Karpas-422 (cell line): Measurements from ENCODE around the gene PPP3CB. TPM values are rescaled to one million over a fixed set of nuclear protein-coding genes. Genes with fewer than 3 reads are reported as not detected.

Experiments
- DNase-seq: peaks from one replicate; pipeline ENCODE4 v3.0.0-alpha.2; 2015
- H2AFZ ChIP-seq: fragments of 200-600 bp; sonication (generic); 2 replicates; pipeline ENCODE4 v1.6.1; 2014; ENCODE audit warnings: antibody characterized with exemption, low read length, mixed read lengths
- H3K27ac ChIP-seq: fragments of 200-600 bp; sonication (generic); 2 replicates; pipeline ENCODE4 v1.5.1; 2014; ENCODE audit warnings: mild to moderate bottlenecking, low read length, moderate library complexity
- H3K27me3 ChIP-seq: fragments of 200-600 bp; sonication (generic); 2 replicates; pipeline ENCODE4 v1.6.1; 2014; ENCODE audit warnings: low read length, mixed read lengths
- H3K36me3 ChIP-seq: fragments of 200-600 bp; sonication (generic); 2 replicates; pipeline ENCODE4 v1.6.1; 2014; ENCODE audit warnings: low read length, mixed read lengths; ENCODE audit not compliant: insufficient read depth
- H3K4me1 ChIP-seq: fragments of 200-600 bp; sonication (generic); 2 replicates; pipeline ENCODE4 v1.6.1; 2014; ENCODE audit warnings: mild to moderate bottlenecking, low read length, mixed read lengths
- H3K4me2 ChIP-seq: fragments of 200-600 bp; sonication (generic); 2 replicates; pipeline ENCODE4 v1.6.1; 2014; ENCODE audit warnings: low read length, low read depth, mild to moderate bottlenecking; ENCODE audit not compliant: poor library complexity, severe bottlenecking
- H3K4me3 ChIP-seq: fragments of 200-600 bp; sonication (generic); 2 replicates; pipeline ENCODE4 v1.5.1; 2014; ENCODE audit warnings: mild to moderate bottlenecking, antibody characterized with exemption, low read length, mixed read lengths
- H3K79me2 ChIP-seq: fragments of 200-600 bp; sonication (generic); 2 replicates; pipeline ENCODE4 v1.6.1; 2014; ENCODE audit warnings: mild to moderate bottlenecking, low read length, mixed read lengths
- H3K9ac ChIP-seq: fragments of 200-600 bp; sonication (generic); 2 replicates; pipeline ENCODE4 v1.6.0; 2014; ENCODE audit warnings: low read length
- H3K9me2 ChIP-seq: fragments of 200-600 bp; sonication (generic), shearing (Covaris generic); replicated peaks from 2 replicates; pipeline ENCODE4 v1.6.0; 2014; ENCODE audit warnings: mild to moderate bottlenecking, low read length, moderate library complexity; ENCODE audit not compliant: insufficient read depth
- H3K9me3 ChIP-seq: fragments of 300-700, 200-600 bp; sonication (generic); 2 replicates; pipeline ENCODE4 v1.6.1; 2014; ENCODE audit warnings: low read length, mixed read lengths
- H4K20me1 ChIP-seq: fragments of 200-600 bp; sonication (generic); 2 replicates; pipeline ENCODE4 v1.6.1; 2014; ENCODE audit warnings: mild to moderate bottlenecking, antibody characterized with exemption, low read length, low read depth; ENCODE audit not compliant: insufficient read depth
- total RNA-seq: library from RNA; depleted of rRNA; stranded (reverse); fragments of >200 nt; shearing (Covaris generic); gene quantifications from 2 replicates; pipeline ENCODE4 v1.2.3, GENCODE V29; 2014; ENCODE audit warnings: low replicate concordance

PPP3CB gene
- total RNA-seq, 1 experiment from 2014 or later: 51.0 TPM

- Histone ChIP-seq H3K9ac (no peak overlapping the region), H3K4me3 (no peak overlapping the region), H3K4me1 (no peaks in the 10 kb centered on the region; the same call in 1 of the 2 replicates), H3K9me3 (no peaks in the 10 kb centered on the region), H3K36me3 (peaks cover 8% of the 10 kb centered on the region; the same call in 1 of the 2 replicates), H3K4me2 (no peak overlapping the region), H3K27me3 (no peaks in the 10 kb centered on the region), H3K27ac (no peak overlapping the region), H4K20me1 (no peaks in the 10 kb centered on the region), H3K9me2 (no peaks in the 10 kb centered on the region), H2AFZ (no peak overlapping the region), H3K79me2 (no peaks in the 10 kb centered on the region; the same call in 1 of the 2 replicates)
- no peak for DNase-seq
Measured at GRCh38 chr10:73448384-73448783, 47.4 kb downstream of the PPP3CB start.

GRCh38 chr10:73446926-73447325, 48.9 kb downstream of the PPP3CB start:
- DNase-seq: no peak
- H3K9ac ChIP-seq: no peak overlapping the region

GRCh38 chr10:73444457-73444856, 51.4 kb downstream of the PPP3CB start:
- DNase-seq: no peak
- H3K9me3 ChIP-seq: no peaks in the 10 kb centered on the region
- no peaks in the 10 kb centered on the region for H4K20me1 ChIP-seq
- no peaks in the 10 kb centered on the region for H3K9me2 ChIP-seq
- peaks cover 6% of the 10 kb centered on the region; the same call in 1 of the 2 replicates for H3K36me3 ChIP-seq
- no peaks in the 10 kb centered on the region for H3K27me3 ChIP-seq
- H3K4me3 ChIP-seq: no peak overlapping the region
- no peak overlapping the region for H3K4me2 ChIP-seq
- H3K4me1 ChIP-seq: no peaks in the 10 kb centered on the region; the same call in 1 of the 2 replicates
- no peak overlapping the region for H2AFZ ChIP-seq
- H3K9ac ChIP-seq: no peak overlapping the region
- H3K79me2 ChIP-seq: no peaks in the 10 kb centered on the region; the same call in 1 of the 2 replicates
- H3K27ac ChIP-seq: no peak overlapping the region

More at GRCh38 chr10:73446926-73447325, 48.9 kb downstream of the PPP3CB start:
- Histone ChIP-seq H3K27ac (no peak overlapping the region), H3K9me3 (no peaks in the 10 kb centered on the region), H3K36me3 (peaks cover 5% of the 10 kb centered on the region; the same call in 1 of the 2 replicates), H4K20me1 (no peaks in the 10 kb centered on the region), H3K4me1 (no peaks in the 10 kb centered on the region; the same call in 1 of the 2 replicates), H3K27me3 (no peaks in the 10 kb centered on the region), H2AFZ (no peak overlapping the region), H3K4me2 (no peak overlapping the region), H3K4me3 (no peak overlapping the region), H3K79me2 (no peaks in the 10 kb centered on the region; the same call in 1 of the 2 replicates), H3K9me2 (no peaks in the 10 kb centered on the region)

- H3K4me1 ChIP-seq: no peaks in the 10 kb centered on the region; the same call in 1 of the 2 replicates
- H3K27ac ChIP-seq: no peak overlapping the region
- no peak overlapping the region for H3K4me3 ChIP-seq
- DNase-seq: no peak
- H3K4me2 ChIP-seq: no peak overlapping the region
- H4K20me1 ChIP-seq: no peaks in the 10 kb centered on the region
- H3K9ac ChIP-seq: no peak overlapping the region
- H3K36me3 ChIP-seq: peaks cover 18% of the 10 kb centered on the region
- no peaks in the 10 kb centered on the region for H3K9me3 ChIP-seq
- no peaks in the 10 kb centered on the region for H3K9me2 ChIP-seq
- no peaks in the 10 kb centered on the region for H3K27me3 ChIP-seq
- H3K79me2 ChIP-seq: no peaks in the 10 kb centered on the region
- H2AFZ ChIP-seq: no peak overlapping the region
Measured at GRCh38 chr10:73439605-73440312, 56.1 kb downstream of the PPP3CB start.

GRCh38 chr10:73439055-73439454, 56.8 kb downstream of the PPP3CB start:
- Histone ChIP-seq H3K79me2 (no peaks in the 10 kb centered on the region), H3K9me3 (no peaks in the 10 kb centered on the region), H2AFZ (no peak overlapping the region), H3K4me3 (no peak overlapping the region), H3K9ac (no peak overlapping the region), H3K36me3 (peaks cover 18% of the 10 kb centered on the region), H4K20me1 (no peaks in the 10 kb centered on the region), H3K4me2 (no peak overlapping the region), H3K27ac (no peak overlapping the region), H3K4me1 (no peaks in the 10 kb centered on the region; the same call in 1 of the 2 replicates), H3K27me3 (no peaks in the 10 kb centered on the region), H3K9me2 (no peaks in the 10 kb centered on the region)
- DNase-seq: no peak

- H3K4me2 ChIP-seq: no peak within 1 kb of the TSS
- H2AFZ ChIP-seq: no peak within 1 kb of the TSS
- H4K20me1 ChIP-seq: no peaks in the 10 kb centered on the region
- H3K4me1 ChIP-seq: no peaks in the 10 kb centered on the region
- no peak within 1 kb of the TSS for H3K4me3 ChIP-seq
- no peak within 1 kb of the TSS for H3K9ac ChIP-seq
- DNase-seq: no peak
- no peaks in the 10 kb centered on the region for H3K27me3 ChIP-seq
- H3K36me3 ChIP-seq: peaks cover 26% of the 10 kb centered on the region
- H3K27ac ChIP-seq: no peak within 1 kb of the TSS
- H3K9me3 ChIP-seq: no peaks in the 10 kb centered on the region
- H3K79me2 ChIP-seq: no peaks in the 10 kb centered on the region
- 0 out of 2 replicates have a peak, but pooled peaks cover 6% of the 10 kb centered on the region for H3K9me2 ChIP-seq
Measured at GRCh38 chr10:73433538-73433867, 62.3 kb downstream of the PPP3CB start, which contains the start of gene MSS51. MSS51 (minus strand) TSS chr10:73433561; CDS start chr10:73428284, 5,277 bp downstream.

GRCh38 chr10:73432646-73433537, 62.9 kb downstream of the PPP3CB start:
- Histone ChIP-seq H3K9me3 (no peaks in the 10 kb centered on the region), H3K79me2 (no peaks in the 10 kb centered on the region), H3K4me1 (no peaks in the 10 kb centered on the region), H3K4me3 (no peak overlapping the region), H3K36me3 (peaks cover 21% of the 10 kb centered on the region; the same call in 1 of the 2 replicates), H3K4me2 (no peak overlapping the region), H4K20me1 (no peaks in the 10 kb centered on the region), H2AFZ (no peak overlapping the region), H3K27ac (no peak overlapping the region), H3K27me3 (no peaks in the 10 kb centered on the region), H3K9me2 (0 out of 2 replicates have a peak, but pooled peaks cover 6% of the 10 kb centered on the region), H3K9ac (no peak overlapping the region)
- no peak for DNase-seq

GRCh38 chr10:73426318-73426717, 69.5 kb downstream of the PPP3CB start:
- no peaks in the 10 kb centered on the region for H3K4me1 ChIP-seq
- H3K27me3 ChIP-seq: no peaks in the 10 kb centered on the region
- no peak overlapping the region for H3K9ac ChIP-seq
- H3K36me3 ChIP-seq: peaks cover 44% of the 10 kb centered on the region; the same call in 1 of the 2 replicates
- no peak overlapping the region for H2AFZ ChIP-seq
- no peaks in the 10 kb centered on the region for H3K79me2 ChIP-seq
- no peaks in the 10 kb centered on the region for H3K9me3 ChIP-seq
- no peaks in the 10 kb centered on the region for H4K20me1 ChIP-seq
- no peak overlapping the region for H3K27ac ChIP-seq
- no peak overlapping the region for H3K4me3 ChIP-seq
- no peak for DNase-seq
- H3K9me2 ChIP-seq: 0 out of 2 replicates have a peak, but pooled peaks cover 6% of the 10 kb centered on the region
- no peak overlapping the region for H3K4me2 ChIP-seq
